GM11168 (cell line): ENCODE measurements around the gene CXCL3.

Experiments used
- in situ Hi-C: fragments of 300-500 bp; cut with MboI; formaldehyde crosslinking; loops from one replicate; pipeline ENCODE4 v1.12.0; 2022; ENCODE audit warnings: low sequenced_read_pairs; ENCODE audit not compliant: unreplicated experiment

Gene CXCL3

GRCh38 chr4:74056114-74056857 is 17.8 kb upstream of the CXCL3 start:
- in situ Hi-C loops = no loop called here

DNA sequence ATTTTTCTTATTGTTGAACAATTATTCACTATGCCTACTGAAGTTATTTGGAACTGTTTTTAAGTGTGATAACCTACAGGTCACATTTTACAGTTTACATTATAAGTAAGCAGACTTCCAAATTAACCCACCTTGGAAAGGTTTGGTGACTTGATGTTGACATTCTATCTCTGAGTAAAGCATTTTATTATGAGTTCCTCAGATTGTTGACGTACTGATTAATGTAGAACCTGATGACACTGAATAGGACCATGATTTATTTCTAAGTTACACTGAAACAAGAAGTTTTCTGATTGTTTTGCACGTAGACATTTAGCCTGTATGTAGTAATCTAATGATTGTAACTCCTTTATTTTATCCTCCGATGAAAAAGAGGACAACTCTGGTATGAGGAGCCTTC is 17.0 kb upstream of the CXCL3 start:
- in situ Hi-C loops = no loop called here

GRCh38 chr4:74055096-74055495 is 16.6 kb upstream of the CXCL3 start:
- in situ Hi-C loops = no loop called here

DNA sequence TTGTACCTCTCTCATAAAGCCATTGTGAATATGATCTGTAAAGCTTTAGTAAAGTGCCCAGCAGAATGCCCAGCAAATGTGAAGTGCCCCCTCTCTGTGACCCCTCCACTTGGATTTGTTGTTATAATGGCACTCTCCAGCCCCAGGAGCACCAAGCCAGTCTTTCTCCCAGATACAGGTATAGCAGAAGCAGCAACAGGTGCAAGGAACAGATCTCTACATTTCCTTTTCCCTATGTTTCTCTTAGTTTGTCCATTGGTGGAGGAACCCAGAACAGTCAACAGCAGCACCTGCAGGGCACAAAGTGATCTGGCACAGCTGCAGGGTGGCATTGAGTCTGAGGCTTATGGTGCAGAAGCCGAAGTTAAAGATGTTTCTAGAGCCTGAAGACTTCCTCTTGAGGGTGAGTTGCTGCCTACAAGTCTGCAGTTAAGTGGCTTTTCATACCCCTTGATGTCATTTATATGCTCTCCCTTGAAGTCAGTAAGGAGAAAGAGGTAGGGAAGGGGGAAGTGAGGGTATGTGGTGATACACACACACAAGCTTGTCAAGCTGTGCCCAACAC is 16.1 kb upstream of the CXCL3 start:
- in situ Hi-C loops = no loop called here

GRCh38 chr4:74047152-74047551 is 8.7 kb upstream of the CXCL3 start:
- in situ Hi-C loops = no loop called here

DNA sequence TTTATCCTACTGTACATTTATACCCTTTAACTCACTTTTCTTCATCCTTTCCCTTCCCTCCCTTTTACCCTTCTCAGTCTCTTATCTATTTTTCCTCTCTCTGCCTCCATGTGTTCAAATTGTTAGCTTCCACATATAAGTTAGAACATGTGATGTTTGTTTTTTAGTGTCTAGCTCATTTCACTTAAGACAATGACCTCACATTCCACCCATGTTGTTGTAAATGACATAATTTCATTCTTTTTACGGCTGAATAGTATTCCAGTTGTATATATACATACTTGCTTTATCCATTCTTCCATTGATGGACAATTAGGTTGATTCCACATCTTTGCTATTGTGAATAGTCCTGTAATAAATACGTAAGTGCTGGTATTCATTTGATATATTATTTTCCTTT is 7.3 kb upstream of the CXCL3 start:
- in situ Hi-C loops = no loop called here

GRCh38 chr4:74045247-74045646 is 6.8 kb upstream of the CXCL3 start:
- in situ Hi-C loops = no loop called here

- in situ Hi-C loops = no loop called here
Observed at GRCh38 chr4:74044677-74045076, 6.2 kb upstream of the CXCL3 start.

- in situ Hi-C loops = no loop called here
Observed at GRCh38 chr4:74042681-74043080, 4.2 kb upstream of the CXCL3 start.

GRCh38 chr4:74041418-74041817 is 2.9 kb upstream of the CXCL3 start:
- in situ Hi-C loops = no loop called here

DNA sequence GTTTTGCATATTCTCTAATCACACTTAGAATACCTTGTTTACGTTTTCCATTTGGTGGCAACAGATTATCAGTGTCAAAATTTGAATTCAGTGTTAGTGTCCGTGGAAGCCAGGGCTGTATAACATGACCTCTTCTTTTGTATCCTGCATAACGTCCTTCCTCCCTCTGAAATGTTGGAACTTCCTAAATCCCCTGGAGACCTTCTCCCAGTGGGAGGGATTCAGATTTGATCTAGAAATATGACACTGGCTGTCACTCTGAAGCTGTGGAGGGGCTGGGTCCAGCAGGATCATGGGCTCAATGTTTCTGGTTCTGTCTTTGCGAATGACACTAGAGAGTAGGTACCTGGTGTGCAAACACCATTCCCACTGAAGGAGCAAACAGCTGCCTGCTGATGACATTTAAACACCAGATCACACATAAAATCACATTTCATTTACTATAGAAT is 850 bp upstream of the CXCL3 start:
- in situ Hi-C loops = no loop called here

GRCh38 chr4:74038086-74038424 is 434 bp downstream of the CXCL3 start:
- in situ Hi-C loops = no loop called here

DNA sequence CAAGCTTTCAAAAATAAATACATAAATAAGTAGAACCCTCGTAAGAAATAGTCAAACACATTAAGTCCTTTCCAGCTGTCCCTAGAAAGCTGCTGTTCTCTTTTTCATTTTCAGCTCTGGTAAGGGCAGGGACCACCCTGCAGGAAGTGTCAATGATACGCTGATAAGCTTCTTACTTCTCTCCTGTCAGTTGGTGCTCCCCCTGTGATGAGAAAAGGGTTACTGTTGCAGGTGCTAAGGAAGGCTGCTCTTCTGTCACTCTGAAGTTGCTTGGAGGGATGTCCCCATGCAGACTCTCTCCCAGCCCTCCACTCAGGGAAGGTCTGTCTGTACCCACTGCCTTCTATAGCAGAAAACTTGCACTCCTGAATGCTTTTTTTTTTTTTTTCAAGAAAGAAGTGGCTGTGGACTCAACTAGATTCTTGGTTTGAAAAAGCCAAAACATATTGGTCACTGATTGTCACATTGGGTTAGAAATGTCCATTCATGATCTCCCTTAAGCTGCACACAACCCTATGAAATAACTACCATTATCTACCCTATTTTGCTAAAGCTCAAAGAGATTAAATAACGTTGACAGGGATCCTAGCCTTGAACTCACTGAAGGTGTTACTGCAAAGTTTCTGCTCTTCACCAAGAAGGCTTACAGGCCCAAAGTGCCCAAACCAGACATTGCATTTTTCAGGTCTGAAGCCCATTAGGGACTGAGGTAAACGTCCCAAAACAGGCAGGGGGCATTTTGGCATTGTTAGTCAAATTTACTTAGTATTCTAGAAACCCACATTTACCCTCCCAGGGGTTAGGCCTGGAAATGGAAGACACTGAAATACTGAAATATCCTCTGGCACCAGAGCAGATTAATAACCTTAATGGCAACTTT is 1.2 kb downstream of the CXCL3 start:
- in situ Hi-C loops = no loop called here

DNA sequence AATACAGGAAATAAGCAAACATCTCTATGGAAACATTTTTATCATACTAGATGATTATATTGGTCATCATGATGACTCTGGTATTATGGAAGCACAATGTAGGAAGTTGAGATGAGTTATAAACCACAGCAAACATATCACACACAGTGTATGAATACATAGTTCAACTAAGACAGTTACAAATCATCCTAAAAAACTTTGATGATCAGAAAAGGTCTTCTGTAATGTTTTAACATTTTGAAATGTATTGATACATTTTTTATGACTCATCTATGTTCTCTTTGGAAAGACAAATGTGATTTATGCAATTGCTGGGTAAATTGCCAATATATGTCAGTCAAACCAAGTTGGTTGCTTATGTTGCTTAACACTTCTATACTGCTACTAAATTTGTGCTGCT is 4.8 kb downstream of the CXCL3 start:
- in situ Hi-C loops = no loop called here

DNA sequence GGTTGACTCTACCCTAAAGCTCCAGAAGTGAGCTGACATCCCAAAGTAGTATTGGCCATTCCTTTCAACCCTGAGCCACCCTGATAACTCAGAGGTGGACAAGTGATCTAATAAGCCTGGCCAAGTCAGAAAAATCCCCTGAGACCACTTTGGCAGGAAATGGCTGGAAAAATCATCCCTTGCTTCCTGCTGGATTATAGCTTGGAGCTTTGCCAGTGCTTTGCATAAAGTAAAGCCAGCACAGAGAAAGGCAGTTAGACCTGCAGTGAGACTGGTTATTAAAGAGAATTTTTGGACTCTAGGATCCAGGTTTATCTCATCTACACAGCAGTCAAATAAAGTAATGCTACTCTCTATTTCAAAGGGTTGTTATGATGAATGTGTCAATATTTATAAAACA is 6.4 kb downstream of the CXCL3 start:
- in situ Hi-C loops = no loop called here

DNA sequence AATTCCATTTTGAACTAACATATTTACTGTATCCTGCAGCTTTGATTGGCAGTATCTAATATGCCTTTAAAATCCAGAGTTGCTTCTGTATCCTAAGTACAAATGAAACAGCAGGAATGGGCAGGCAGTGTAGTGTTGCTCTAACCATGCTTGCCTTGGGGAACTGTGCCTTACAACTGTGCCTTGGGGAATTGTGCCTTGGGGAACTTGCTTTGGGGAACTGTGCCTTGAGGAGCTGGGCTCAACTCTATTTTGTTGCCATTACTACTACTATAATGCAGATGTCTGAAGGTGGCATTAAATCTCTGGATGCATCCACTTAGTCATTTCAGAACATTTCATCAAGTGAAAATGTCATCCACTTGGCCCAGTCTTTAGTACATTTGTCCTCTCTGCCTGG is 6.9 kb downstream of the CXCL3 start:
- in situ Hi-C loops = no loop called here

DNA sequence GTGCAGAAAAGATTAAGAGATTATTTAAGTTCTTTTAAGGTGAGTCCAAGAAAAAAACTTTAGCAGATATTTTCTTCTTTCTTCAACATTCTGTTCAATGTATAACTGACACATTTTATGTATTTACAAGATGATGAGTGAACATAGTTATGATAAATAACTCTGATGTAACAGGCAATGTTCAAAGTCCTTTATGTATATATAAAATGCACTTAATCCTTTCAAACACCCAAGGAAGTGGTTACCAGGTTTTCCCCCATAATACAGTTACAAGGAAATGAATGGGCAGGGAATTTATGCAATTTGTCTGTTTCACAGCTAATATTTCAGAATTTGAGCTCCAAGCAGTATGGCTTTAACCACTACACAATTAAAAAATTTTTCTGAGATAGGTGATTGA is 8.2 kb downstream of the CXCL3 start:
- in situ Hi-C loops = no loop called here

- in situ Hi-C loops = no loop called here
Observed at GRCh38 chr4:74028504-74028903, 10.0 kb downstream of the CXCL3 start.

DNA sequence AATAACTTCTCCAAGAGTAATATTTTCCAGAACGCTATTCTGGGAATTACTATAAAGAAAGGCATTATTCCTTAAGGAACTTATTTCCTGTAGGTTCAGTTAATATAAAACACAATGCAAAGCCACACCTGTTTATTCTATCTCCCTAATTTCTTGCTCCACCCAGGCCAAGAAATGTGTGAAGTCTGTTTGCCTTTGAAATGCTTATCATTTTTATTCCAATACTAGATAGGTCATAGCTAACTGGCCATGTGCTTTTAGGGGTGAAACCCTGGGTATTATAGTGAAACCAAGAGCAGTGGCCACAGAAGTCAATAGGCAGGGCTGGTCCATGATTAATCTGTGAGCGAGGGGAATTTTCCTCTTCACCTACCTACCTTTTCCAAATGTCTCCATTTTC is 14.8 kb downstream of the CXCL3 start:
- in situ Hi-C loops = no loop called here

DNA sequence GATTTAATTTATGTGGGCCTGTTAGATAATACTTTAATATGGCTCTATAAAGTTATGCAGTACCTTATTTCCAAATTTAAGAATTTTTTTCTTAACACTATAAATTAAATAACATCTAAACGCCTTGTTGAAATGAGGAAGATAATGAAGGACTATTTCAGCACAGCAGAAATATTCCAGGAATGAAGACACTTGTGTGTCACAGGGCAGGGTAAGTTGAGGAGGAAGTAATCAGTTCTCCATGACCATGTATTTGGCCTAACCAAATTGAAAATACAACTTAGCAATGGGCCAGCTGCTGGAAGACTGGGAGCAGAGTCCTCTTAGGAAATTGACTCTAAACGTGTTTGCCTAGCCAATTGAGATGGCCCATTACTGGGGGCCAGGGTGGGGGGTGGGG is 16.9 kb downstream of the CXCL3 start:
- in situ Hi-C loops = no loop called here

DNA sequence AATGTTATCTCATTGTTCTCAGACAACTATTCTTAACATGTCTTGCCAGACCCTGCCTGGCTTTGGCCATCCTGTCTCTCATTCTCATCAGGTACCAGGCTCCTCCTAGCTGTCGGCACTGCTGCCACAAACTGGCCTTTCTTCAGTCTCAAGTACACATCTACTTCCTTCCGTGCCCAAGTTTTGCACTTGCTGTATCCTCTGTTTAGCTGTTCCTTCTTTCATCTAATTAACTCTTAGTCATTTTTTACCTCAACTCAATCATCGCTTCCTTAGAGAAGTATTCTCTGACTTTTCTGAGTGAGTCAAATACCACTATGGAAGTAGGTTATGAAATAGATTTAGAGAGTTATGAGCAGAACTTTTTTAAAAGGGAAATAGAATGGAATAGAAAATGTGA is 19.7 kb downstream of the CXCL3 start:
- in situ Hi-C loops = no loop called here
